TTC549 (cell line): ENCODE measurements around the gene ASCC2.
"Not testable (repeated sequence)": the region's sequence is repeated elsewhere in the genome, so short reads cannot be mapped to it uniquely, and the experiment has no call there.

ENCODE experiments used
- FAIRE-seq: peaks from 2 replicates; lab custom pipeline; 2012; peaks lifted over from hg19 to GRCh38; lab: Jason Lieb, UNC

The ASCC2 gene

GRCh38 chr22:29837741-29838598, at the start of gene ASCC2:
Gene ASCC2, minus strand, starts transcription at chr22:29838274. Its CDS starts 5,949 bp downstream, at chr22:29832325.
- FAIRE-seq, result no peak

DNA sequence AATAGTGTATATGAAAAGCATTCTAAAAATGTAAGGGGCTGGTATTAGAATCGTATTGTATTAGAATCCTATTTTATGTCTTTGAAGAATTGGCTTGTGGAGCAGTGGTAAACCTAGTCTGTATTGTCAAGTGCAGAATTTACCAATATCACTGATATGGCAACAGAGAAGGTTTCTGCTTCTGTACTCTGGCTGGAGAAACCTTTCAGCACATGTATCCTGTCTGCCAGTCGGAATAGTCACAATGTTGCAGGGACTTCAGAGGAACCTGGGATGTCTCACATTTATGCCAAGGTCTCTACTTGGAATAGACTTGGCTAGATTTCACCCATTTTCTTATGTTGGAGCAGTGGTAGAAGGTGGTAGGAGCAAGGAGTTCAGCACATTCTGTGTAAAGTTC, 49.3 kb upstream of the ASCC2 start:
- FAIRE-seq, result no peak

DNA sequence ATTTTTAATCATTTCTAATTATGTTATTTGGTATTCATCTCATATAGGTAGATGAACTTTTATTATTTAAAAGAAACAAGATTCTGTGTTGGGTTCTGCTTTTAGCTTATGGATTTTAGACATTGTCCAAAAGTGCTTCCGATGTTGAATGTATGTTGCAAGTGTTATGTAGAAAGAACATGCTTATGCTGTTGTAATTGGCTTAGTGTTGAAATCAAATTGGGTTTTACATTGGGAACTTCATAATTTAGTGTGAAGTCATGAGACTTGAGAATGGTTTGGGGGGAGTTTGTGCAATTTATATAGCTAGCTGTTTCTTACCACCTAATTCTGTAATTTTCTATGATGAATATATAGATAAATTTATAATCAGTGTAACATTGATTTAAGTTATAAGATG, 48.5 kb upstream of the ASCC2 start:
- FAIRE-seq, result no peak

GRCh38 chr22:29885610-29886009, 47.5 kb upstream of the ASCC2 start:
- FAIRE-seq, result no peak

- FAIRE-seq, result no peak
Measured at GRCh38 chr22:29883775-29884097, 45.7 kb upstream of the ASCC2 start.

GRCh38 chr22:29883045-29883774, 45.1 kb upstream of the ASCC2 start, which contains the start of gene MTMR3:
Gene MTMR3, plus strand, starts transcription at chr22:29883174. Its CDS starts 87,886 bp downstream, at chr22:29971060.
- FAIRE-seq, result no peak

DNA sequence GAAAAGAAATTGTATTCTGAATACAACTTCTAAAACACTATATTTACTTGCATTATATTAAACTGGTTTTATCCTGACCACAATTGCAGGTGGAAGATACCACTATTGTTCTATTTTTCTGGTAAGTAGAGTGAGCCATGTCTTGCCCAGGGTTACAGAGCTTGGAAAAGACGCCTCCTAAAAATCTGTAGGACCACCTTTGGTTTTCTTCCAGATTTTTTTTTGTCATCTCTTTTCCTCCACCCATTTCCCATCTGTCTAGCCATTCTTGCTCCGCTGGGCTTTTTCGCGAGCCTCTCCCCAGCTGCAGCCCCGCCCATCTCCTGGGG, 44.6 kb upstream of the ASCC2 start:
- FAIRE-seq, result no peak

DNA sequence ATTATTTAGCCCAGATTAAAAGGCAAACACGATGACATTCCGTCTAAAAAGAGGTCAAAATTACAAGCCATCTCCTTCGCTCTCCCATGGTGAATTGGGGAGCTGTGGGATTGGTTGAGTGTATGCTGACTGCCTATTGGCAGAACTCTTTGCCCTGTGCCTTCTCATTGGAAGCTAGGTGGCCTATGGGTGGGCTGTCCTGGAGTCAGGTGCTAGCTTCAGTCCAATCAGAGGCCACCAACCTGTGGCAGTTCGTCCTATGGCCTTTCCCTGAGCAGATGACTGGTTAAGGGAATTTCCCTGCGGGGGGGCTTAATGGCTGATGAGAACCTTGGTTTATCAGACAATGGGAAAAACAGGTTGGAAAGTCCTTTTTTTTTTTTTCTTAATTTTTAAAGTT, 41.7 kb upstream of the ASCC2 start:
- no peak for FAIRE-seq

DNA sequence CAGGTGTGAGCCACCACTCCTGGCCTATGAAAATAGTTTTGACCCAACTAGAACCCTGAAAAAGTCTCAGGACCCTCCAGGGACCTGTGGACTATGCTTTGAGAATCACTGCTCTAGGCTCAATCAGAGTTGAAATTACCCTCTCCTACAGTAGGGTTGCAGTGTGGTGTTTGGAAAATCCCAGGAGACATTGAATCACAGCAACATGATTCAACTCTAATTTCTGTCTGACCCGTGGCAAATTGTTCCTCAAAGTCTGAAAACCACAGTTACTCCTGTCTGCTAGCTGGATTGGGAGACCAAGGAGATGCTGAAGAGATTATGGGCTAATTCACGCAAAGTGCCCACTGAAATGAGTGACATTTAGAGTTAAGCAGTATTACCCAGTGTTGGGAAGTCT, 39.5 kb upstream of the ASCC2 start:
- FAIRE-seq, result no peak

- FAIRE-seq, result no peak
Measured at GRCh38 chr22:29873943-29874342, 35.9 kb upstream of the ASCC2 start.

DNA sequence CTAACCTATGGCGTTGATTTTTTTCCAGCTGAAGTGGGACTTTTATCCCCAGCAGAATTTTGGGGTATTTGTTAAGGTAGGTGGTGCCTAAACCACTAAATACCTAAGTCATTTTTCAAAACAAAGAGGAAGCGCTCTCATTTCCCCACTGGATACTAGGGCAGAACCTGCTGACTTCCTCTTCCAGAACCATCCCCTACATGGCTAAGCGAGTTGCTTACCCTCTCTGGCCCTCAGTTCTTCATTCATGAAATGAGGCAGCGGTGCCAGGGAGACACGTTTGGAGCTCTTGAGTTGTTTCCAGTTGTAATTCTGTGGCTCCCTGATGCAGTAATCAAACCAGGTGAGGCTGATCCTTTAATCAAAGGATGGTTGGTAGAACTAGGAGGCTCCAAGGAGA, 34.9 kb upstream of the ASCC2 start:
- FAIRE-seq, result no peak

DNA sequence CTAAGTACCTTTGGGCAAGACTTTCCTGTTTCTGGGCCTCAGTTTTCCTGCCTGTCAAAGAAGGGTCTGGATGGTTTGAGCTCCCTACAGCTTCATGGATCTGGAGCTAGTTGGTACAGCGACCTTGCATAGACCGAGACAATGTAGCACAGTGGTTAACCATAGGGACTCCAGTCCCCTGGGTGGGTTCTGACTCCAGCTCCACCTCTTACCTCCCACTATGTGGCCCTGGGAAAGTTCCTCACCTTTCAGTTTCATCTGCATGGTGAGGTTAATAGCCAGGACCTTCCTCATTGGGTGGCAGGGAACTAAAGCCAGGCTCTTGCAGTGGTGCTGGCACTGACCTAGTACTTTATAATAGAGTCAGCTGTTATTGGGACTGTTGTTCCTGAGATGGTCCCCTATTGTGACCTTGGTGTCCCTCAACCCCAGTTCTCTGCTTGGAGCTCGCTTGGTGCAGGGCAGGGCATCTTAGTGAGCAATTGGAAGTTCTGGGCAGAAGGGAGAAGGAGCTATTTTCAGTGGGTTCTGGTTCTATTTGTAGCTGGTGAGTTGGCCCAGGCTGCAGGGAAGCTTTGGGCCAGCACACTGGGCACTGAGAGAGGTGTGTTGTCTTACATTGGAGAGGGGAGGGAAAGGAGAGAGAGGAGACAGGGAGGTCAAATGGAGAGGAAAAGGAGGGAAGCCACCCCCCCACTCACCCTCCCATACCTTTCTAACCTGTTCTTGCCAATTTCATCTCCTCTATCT, 34.2 kb upstream of the ASCC2 start:
- FAIRE-seq, result no peak

DNA sequence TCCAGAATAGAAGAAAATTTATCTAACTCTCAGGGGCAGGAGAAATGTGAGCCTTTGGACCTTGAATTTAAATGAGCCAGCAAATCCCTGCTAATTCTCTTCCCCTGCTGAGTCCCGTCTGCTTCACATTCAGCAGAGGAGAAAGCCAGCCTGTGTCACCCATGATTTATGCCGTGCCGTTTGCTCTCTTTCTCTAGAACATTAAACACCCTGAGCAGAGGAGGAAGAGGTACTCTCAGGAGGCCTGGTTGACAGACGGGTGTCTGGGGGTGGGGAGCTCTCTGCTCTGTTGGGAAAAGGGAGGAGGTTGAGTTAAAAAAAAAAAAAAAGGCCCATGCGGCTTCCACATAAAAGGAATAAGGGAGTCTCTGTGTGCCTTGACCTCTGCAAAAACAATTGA, 33.6 kb upstream of the ASCC2 start:
- FAIRE-seq, result no peak

DNA sequence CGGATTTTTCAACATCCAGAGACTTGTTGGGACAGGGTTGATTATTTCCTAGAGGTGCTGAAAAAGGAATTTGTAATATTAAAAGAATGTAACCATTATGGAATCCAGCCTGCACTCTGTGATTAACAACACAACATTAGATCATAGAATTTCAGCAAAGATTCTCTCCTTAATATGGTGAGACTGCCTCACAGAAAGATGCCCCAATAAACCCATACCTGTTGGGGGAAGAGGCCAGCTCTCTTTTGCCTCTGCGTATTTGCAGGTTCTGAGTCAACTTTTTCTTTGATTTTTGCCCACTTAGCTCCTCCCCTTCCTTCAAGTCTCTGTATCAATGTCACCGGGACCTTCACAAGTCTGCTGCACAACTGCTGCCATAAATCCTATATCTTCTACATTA, 32.5 kb upstream of the ASCC2 start:
- FAIRE-seq, result no peak

- FAIRE-seq, result no peak
Measured at GRCh38 chr22:29867851-29868250, 29.8 kb upstream of the ASCC2 start.

DNA sequence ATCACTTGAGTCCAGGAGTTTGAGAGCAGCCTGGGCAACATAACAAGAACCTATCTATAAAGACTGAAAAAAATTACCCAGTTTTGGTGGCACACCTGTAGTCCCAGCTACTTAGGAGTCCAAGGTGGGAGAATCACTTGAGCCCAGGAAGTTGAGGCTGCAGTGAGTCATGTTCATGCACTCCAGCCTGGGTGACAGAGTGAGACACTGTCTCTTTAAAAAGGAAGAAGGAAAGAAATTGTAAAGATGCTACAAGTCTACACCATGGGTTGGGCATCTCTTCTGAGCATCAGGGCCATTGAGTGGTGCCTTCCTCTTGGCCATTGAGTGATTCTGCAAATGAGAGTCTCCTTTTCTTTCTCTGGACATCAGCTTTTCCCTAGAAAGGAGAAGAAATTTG, 29.2 kb upstream of the ASCC2 start:
- FAIRE-seq, result no peak

DNA sequence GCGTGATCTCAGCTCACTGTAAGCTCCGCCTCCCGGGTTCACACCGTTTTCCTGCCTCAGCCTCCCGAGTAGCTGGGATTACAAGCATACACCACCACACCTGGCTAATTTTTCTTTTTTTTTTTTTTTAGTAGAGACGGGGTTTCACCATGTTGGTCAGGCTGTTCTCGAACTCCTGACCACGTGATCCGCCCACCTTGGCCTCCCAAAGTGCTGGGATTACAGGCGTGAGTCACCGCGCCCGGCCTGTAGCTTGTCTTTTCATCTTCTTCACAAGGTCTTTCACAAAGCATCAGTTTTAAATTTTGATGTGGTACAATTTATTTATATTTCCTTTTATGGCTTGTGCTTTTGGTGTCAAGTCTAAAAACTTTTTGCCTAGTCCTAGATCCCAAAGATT, 27.5 kb upstream of the ASCC2 start:
- not testable (repeated sequence) for FAIRE-seq

DNA sequence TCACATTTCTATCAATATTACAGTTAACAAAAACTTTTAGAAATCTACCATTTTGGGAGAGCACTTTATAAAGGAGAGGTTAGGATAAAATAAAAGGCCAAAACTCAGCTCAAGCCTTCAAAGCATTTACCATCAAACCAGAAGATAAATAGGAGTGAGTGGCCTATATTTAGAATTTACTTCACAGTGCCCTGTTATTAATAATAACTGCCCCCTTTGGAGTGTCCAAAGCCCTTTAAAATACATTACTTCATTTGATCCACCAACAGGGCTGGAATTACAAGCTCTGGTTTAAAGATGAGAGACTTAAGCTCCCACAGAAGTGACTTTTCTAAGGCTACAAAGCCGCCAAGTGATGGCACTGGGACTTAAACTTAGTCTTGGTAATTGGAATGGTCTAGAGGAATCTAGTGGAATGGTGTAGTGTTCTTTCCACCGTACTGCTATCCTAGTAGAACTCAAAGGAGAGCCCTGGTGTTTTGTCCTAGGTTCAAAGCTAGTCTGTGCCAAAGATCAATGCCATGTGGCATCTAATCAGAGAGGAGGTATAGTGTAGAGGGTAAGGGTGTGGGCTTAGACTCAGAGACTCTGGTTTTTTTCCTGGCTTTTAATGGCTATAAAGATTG, 23.7 kb upstream of the ASCC2 start:
- no peak for FAIRE-seq

GRCh38 chr22:29860006-29860766, 22.1 kb upstream of the ASCC2 start:
- FAIRE-seq, result no peak

GRCh38 chr22:29859030-29859429, 21.0 kb upstream of the ASCC2 start:
- FAIRE-seq, result not testable (repeated sequence)

GRCh38 chr22:29856496-29856895, 18.4 kb upstream of the ASCC2 start:
- no peak for FAIRE-seq

GRCh38 chr22:29855611-29856181, 17.6 kb upstream of the ASCC2 start:
- no peak for FAIRE-seq
